Type B pancreatic cell (in vitro differentiated cells): ENCODE measurements around the gene TRIM71. TPM values are rescaled to one million over a fixed set of nuclear protein-coding genes. Genes with fewer than 3 reads are reported as not detected.

ENCODE experiments used
- DNase-seq: peaks from one replicate; pipeline ENCODE4 v3.0.0; 2021; ENCODE audit warnings: mixed read lengths; ENCODE audit not compliant: unreplicated experiment; ENCODE audit errors: extremely low spot score
- H3K27ac Mint-ChIP-seq: 2 replicates; pipeline ENCODE4 v1.8.0; 2021; ENCODE audit warnings: mild to moderate bottlenecking, mixed read lengths
- H3K27me3 Mint-ChIP-seq: 2 replicates; pipeline ENCODE4 v1.8.0; 2021; ENCODE audit warnings: mixed read lengths
- H3K36me3 Mint-ChIP-seq: 2 replicates; pipeline ENCODE4 v1.8.0; 2021; ENCODE audit warnings: mixed read lengths
- H3K4me1 Mint-ChIP-seq: one replicate; pipeline ENCODE4 v1.8.0; 2021; ENCODE audit warnings: mixed read lengths; ENCODE audit not compliant: unreplicated experiment
- H3K4me3 Mint-ChIP-seq: 2 replicates; pipeline ENCODE4 v1.8.0; 2021; ENCODE audit warnings: mild to moderate bottlenecking, mixed read lengths
- H3K9me3 Mint-ChIP-seq: 2 replicates; pipeline ENCODE4 v1.8.0; 2021; ENCODE audit warnings: mixed read lengths
- total RNA-seq: library from RNA; stranded (reverse); gene quantifications from 2 replicates; pipeline ENCODE4 v1.2.1, GENCODE V29; 2021; ENCODE audit warnings: low replicate concordance
- TF ChIP-seq, protein P1 (sequence below): fragments of 200-600 bp; sonication (generic); conservative IDR thresholded peaks from 2 replicates; pipeline ENCODE4 v1.5.0; 2021; ENCODE audit warnings: antibody characterized with exemption, mild to moderate bottlenecking

TRIM71 gene
- total RNA-seq, 1 donor from 2014 or later = 26.5 TPM

DNA sequence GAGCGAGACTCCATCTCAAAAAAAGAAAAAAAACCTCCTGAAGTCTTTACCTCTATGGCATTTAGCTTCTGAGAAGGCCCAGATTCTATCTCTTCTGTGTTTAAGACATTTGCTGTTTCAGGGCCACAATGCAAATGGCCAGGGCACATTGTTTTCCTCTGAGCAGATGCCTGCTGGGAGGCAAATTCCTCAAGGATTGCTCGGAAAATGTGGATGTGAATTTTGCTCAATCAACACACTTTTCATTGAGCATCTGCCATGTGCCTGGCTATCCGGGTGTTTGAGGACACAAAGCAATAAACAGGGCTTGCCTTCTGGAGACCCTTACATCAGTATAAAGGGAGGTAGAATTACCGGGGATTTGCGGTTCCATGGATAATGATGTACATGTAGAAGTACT lies 20.0 kb downstream of the TRIM71 start:
- no peak overlapping the region for H3K27ac Mint-ChIP-seq
- H3K4me1 Mint-ChIP-seq = peaks cover 61% of the 10 kb centered on the region

DNA sequence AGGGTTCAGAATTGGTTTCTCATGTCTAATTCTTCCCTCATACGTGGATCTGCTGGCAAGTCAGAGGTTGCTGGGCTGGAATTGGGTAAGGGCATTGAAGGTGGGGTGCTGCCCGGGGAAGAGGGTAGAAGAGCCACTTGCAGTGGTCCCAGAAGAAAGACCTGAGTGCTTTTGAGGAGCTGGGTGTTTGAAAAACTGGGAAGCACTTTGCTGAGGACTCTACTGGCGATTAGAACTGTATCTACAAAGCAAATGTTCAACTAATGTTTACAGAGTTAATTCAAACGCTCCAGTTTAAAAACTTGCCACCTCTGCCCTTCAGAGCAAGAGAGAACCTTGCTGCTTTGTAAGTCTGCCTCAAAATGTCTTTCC lies 21.9 kb downstream of the TRIM71 start:
- H3K27me3 Mint-ChIP-seq = no peaks in the 10 kb centered on the region
- H3K27ac Mint-ChIP-seq = peak overlapping the region; percentile 78
- H3K4me1 Mint-ChIP-seq = peaks cover 70% of the 10 kb centered on the region
- H3K9me3 Mint-ChIP-seq = no peaks in the 10 kb centered on the region
- no peaks in the 10 kb centered on the region for H3K36me3 Mint-ChIP-seq
- no peak for DNase-seq
- peak overlapping the region; percentile 61 for H3K4me3 Mint-ChIP-seq
- TF ChIP-seq, protein P1, sequence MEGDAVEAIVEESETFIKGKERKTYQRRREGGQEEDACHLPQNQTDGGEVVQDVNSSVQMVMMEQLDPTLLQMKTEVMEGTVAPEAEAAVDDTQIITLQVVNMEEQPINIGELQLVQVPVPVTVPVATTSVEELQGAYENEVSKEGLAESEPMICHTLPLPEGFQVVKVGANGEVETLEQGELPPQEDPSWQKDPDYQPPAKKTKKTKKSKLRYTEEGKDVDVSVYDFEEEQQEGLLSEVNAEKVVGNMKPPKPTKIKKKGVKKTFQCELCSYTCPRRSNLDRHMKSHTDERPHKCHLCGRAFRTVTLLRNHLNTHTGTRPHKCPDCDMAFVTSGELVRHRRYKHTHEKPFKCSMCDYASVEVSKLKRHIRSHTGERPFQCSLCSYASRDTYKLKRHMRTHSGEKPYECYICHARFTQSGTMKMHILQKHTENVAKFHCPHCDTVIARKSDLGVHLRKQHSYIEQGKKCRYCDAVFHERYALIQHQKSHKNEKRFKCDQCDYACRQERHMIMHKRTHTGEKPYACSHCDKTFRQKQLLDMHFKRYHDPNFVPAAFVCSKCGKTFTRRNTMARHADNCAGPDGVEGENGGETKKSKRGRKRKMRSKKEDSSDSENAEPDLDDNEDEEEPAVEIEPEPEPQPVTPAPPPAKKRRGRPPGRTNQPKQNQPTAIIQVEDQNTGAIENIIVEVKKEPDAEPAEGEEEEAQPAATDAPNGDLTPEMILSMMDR = no peak

More for the DNA sequence above, 20.0 kb downstream of the TRIM71 start:
- DNase-seq = no peak
- TF ChIP-seq, protein P1 = no peak
- Mint-ChIP-seq H3K27me3 (no peaks in the 10 kb centered on the region), H3K36me3 (no peaks in the 10 kb centered on the region), H3K4me3 (no peak overlapping the region), H3K9me3 (no peaks in the 10 kb centered on the region)

DNA sequence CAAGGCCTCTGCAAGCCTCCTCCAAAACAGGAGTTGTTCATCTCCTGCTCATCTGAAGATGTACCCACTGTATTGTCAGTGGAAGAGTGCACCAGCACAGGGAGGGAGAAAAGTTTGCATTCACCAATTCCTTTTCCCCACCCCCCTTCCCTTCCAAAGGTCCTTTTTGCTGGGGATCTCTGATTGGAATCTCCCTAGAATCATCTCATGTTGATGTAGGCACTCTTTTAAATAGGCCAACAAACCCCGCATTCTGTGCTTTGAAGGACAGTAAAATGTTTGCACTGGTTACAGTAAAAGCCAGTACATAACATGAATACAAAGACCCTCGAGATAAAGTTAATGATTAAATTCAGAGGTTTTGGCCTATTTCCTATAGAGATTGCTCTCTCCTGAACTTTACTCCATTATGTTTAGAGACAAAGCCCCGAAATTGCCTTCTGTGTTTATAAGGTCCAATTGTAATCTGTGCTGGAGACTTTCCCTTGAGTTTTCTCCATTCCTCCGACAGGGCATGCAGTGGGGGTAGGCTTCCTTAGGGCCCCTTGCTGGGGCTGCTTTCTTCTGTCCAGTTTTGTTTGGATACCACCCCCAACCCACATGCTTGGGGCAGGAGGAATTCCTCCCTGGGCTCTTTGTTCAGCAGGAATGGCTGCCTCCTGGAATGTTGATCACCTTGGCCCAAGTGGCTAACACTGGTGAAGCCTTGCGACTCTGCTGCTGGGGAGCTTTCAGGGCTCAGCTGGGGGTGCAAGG lies 22.5 kb downstream of the TRIM71 start:
- H3K36me3 Mint-ChIP-seq = no peaks in the 10 kb centered on the region
- DNase-seq = no peak
- no peaks in the 10 kb centered on the region for H3K27me3 Mint-ChIP-seq
- TF ChIP-seq, protein P1 = no peak
- peaks cover 65% of the 10 kb centered on the region for H3K4me1 Mint-ChIP-seq
- no peaks in the 10 kb centered on the region for H3K9me3 Mint-ChIP-seq
- peak overlapping the region; percentile 78 for H3K27ac Mint-ChIP-seq
- H3K4me3 Mint-ChIP-seq = peak overlapping the region; percentile 9

DNA sequence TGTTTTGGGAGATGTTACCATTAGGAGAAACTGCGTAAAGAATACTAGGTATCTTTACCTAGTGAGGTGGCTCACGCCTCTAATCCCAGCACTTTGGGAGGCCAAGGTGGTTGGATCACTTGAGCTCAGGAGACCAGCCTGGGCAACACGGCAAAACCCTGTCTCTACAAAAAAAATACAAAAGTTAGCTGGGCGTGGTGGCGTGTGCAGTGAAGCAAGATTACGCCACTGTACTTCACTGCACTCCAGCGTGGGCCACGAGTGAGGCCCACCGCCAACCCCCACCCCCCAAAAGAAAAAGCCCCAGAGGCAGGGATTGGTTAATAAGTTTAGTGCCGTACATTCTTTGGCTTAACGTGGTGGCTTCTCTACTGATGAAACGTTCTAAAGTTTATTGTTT lies 23.5 kb downstream of the TRIM71 start:
- Mint-ChIP-seq H3K4me3 (no peak overlapping the region), H3K27ac (peak overlapping the region; percentile 78), H3K27me3 (no peaks in the 10 kb centered on the region), H3K9me3 (no peaks in the 10 kb centered on the region), H3K36me3 (no peaks in the 10 kb centered on the region), H3K4me1 (peaks cover 58% of the 10 kb centered on the region)
- TF ChIP-seq, protein P1 = no peak
- no peak for DNase-seq

DNA sequence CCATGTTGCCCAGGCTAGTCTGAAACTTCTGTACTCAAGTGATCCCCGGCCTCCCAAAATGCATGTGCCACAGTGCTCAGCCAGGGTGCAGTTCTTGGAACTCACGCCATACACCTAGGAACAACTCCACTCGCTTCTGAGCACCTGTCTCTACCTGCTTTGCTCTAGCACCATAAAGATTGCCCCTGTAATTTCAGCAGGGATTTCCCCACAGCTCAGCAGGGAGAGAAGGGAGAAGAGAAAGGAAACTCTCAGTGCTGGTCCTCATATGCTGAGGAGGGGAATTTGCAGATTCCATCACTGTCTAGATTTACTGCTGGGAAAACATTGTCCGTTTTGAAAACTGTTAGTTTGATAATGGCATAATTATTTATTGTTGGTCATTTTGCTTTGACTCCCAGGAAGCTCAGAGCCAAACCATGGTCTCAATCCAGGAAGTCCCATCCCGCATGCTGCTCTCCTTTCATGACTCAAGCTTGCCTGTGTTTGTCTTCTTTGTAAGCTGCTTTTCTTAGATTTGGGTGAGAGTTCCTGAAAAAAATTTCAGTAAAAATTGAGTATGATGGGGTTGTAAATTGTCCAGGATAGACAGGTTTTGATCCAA lies 24.2 kb downstream of the TRIM71 start:
- Mint-ChIP-seq H3K27ac (peak overlapping the region; percentile 52), H3K4me3 (no peak overlapping the region), H3K4me1 (peaks cover 56% of the 10 kb centered on the region), H3K27me3 (no peaks in the 10 kb centered on the region), H3K36me3 (peaks cover 3% of the 10 kb centered on the region), H3K9me3 (no peaks in the 10 kb centered on the region)
- TF ChIP-seq, protein P1 = no peak
- no peak for DNase-seq
